Measurements from ENCODE around the gene DPP10.

The DPP10 gene

GRCh38 chr2:114752425-114752824, 310.0 kb downstream of the DPP10 start:
- Histone ChIP-seq H3K4me3 (ENCODE audit: low read depth in 1 of 2, low read length in 2 of 2) (no peak overlapping the region), H3K4me2 (ENCODE audit: insufficient read depth, low read length) (no peak overlapping the region), H3K9ac (ENCODE audit: low read depth, low read length) (no peak overlapping the region), H3K4me1 (ENCODE audit: insufficient read depth, low read length) (no peaks in the 10 kb centered on the region), H4K20me1 (ENCODE audit: insufficient read depth, low read length) (no peaks in the 10 kb centered on the region), H3K27ac (ENCODE audit: low read length) (no peak overlapping the region), H2AFZ (ENCODE audit: low read depth, low read length) (no peak overlapping the region), H3K36me3 (ENCODE audit: insufficient read depth, low read length) (no peaks in the 10 kb centered on the region), H3K27me3 (ENCODE audit: insufficient read depth, low read length, poor library complexity) (no peaks in the 10 kb centered on the region), H3K79me2 (ENCODE audit: insufficient read depth, low read length) (no peaks in the 10 kb centered on the region), H3K9me3 (ENCODE audit: insufficient read depth, low read length, severe bottlenecking) (no peaks in the 10 kb centered on the region)
- ATAC-seq (ENCODE audit: insufficient read depth, low read depth), result no peak
- DNase-seq, result no peak
- TF ChIP-seq CTCF (IDR thresholded peaks at IDR 0.05; ENCODE audit: borderline replicate concordance, extremely low read depth, low read length, poor library complexity, severe bottlenecking) (no peak), EZH2 (IDR thresholded peaks at IDR 0.05; ENCODE audit: borderline replicate concordance, low read depth, low read length, severe bottlenecking) (no peak)

- Histone ChIP-seq H3K27ac (ENCODE audit: low read length) (no peak overlapping the region), H3K4me1 (ENCODE audit: insufficient read depth, low read length) (no peaks in the 10 kb centered on the region), H3K9ac (ENCODE audit: low read depth, low read length) (no peak overlapping the region), H3K27me3 (ENCODE audit: insufficient read depth, low read length, poor library complexity) (no peaks in the 10 kb centered on the region), H3K4me2 (ENCODE audit: insufficient read depth, low read length) (no peak overlapping the region), H3K79me2 (ENCODE audit: insufficient read depth, low read length) (no peaks in the 10 kb centered on the region), H3K9me3 (ENCODE audit: insufficient read depth, low read length, severe bottlenecking) (no peaks in the 10 kb centered on the region), H2AFZ (ENCODE audit: low read depth, low read length) (no peak overlapping the region), H3K36me3 (ENCODE audit: insufficient read depth, low read length) (no peaks in the 10 kb centered on the region), H4K20me1 (ENCODE audit: insufficient read depth, low read length) (no peaks in the 10 kb centered on the region), H3K4me3 (ENCODE audit: low read depth in 1 of 2, low read length in 2 of 2) (no peak overlapping the region)
- DNase-seq (no peak), ATAC-seq (ENCODE audit: insufficient read depth, low read depth) (no peak)
- TF ChIP-seq EZH2 (IDR thresholded peaks at IDR 0.05; ENCODE audit: borderline replicate concordance, low read depth, low read length, severe bottlenecking) (no peak), CTCF (IDR thresholded peaks at IDR 0.05; ENCODE audit: borderline replicate concordance, extremely low read depth, low read length, poor library complexity, severe bottlenecking) (no peak)
These were observed 310.7 kb downstream of the DPP10 start for GRCh38 chr2:114753145-114753544.

- no peaks in the 10 kb centered on the region for H3K36me3 ChIP-seq (ENCODE audit: insufficient read depth, low read length)
- no peaks in the 10 kb centered on the region for H4K20me1 ChIP-seq (ENCODE audit: insufficient read depth, low read length)
- no peak for DNase-seq
- TF ChIP-seq EZH2 (IDR thresholded peaks at IDR 0.05; ENCODE audit: borderline replicate concordance, low read depth, low read length, severe bottlenecking), result no peak
- no peak for TF ChIP-seq CTCF (IDR thresholded peaks at IDR 0.05; ENCODE audit: borderline replicate concordance, extremely low read depth, low read length, poor library complexity, severe bottlenecking)
- no peak overlapping the region for H3K27ac ChIP-seq (ENCODE audit: low read length)
- H3K4me3 ChIP-seq (ENCODE audit: low read depth in 1 of 2, low read length in 2 of 2), result no peak overlapping the region
- no peaks in the 10 kb centered on the region for H3K27me3 ChIP-seq (ENCODE audit: insufficient read depth, low read length, poor library complexity)
- H3K4me2 ChIP-seq (ENCODE audit: insufficient read depth, low read length), result no peak overlapping the region
- ATAC-seq (ENCODE audit: insufficient read depth, low read depth), result no peak
- no peak overlapping the region for H3K9ac ChIP-seq (ENCODE audit: low read depth, low read length)
- H2AFZ ChIP-seq (ENCODE audit: low read depth, low read length), result no peak overlapping the region
- H3K4me1 ChIP-seq (ENCODE audit: insufficient read depth, low read length), result no peaks in the 10 kb centered on the region
- H3K9me3 ChIP-seq (ENCODE audit: insufficient read depth, low read length, severe bottlenecking), result no peaks in the 10 kb centered on the region
- no peaks in the 10 kb centered on the region for H3K79me2 ChIP-seq (ENCODE audit: insufficient read depth, low read length)
These were observed 312.6 kb downstream of the DPP10 start for GRCh38 chr2:114754907-114755563.

Measured in DND-41 (cell line).